ENCODE data around the gene SLC25A41.

The SLC25A41 gene

DNA sequence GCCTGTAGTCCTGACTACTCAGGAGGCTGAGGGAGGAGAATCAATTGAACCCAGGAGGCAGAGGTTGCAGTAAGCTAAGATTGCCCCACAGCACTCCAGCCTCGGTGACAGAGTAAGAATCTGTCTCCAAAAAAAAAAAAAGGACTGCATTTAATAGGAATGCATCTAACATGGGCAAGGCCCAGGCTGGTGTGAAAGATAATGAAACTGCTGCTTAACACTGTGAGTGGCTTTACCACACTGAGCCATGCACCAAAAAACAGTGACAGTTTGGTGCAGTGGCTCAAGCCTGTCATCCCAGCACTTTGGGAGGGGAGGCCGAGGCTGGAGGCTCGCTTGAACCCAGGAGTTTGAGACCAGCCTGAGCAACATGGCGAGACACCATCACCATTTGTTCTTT, 49.2 kb downstream of the SLC25A41 start:
- TF ChIP-seq, protein P1, sequence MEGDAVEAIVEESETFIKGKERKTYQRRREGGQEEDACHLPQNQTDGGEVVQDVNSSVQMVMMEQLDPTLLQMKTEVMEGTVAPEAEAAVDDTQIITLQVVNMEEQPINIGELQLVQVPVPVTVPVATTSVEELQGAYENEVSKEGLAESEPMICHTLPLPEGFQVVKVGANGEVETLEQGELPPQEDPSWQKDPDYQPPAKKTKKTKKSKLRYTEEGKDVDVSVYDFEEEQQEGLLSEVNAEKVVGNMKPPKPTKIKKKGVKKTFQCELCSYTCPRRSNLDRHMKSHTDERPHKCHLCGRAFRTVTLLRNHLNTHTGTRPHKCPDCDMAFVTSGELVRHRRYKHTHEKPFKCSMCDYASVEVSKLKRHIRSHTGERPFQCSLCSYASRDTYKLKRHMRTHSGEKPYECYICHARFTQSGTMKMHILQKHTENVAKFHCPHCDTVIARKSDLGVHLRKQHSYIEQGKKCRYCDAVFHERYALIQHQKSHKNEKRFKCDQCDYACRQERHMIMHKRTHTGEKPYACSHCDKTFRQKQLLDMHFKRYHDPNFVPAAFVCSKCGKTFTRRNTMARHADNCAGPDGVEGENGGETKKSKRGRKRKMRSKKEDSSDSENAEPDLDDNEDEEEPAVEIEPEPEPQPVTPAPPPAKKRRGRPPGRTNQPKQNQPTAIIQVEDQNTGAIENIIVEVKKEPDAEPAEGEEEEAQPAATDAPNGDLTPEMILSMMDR (conservative IDR thresholded peaks at IDR 0.05), result no peak
- TF ChIP-seq ZFX (IDR thresholded peaks at IDR 0.05), result no peak
- H3K27ac ChIP-seq, result no peak overlapping the region

GRCh38 chr19:6383188-6383587, 50.4 kb downstream of the SLC25A41 start:
- no peak overlapping the region for H3K27ac ChIP-seq

DNA sequence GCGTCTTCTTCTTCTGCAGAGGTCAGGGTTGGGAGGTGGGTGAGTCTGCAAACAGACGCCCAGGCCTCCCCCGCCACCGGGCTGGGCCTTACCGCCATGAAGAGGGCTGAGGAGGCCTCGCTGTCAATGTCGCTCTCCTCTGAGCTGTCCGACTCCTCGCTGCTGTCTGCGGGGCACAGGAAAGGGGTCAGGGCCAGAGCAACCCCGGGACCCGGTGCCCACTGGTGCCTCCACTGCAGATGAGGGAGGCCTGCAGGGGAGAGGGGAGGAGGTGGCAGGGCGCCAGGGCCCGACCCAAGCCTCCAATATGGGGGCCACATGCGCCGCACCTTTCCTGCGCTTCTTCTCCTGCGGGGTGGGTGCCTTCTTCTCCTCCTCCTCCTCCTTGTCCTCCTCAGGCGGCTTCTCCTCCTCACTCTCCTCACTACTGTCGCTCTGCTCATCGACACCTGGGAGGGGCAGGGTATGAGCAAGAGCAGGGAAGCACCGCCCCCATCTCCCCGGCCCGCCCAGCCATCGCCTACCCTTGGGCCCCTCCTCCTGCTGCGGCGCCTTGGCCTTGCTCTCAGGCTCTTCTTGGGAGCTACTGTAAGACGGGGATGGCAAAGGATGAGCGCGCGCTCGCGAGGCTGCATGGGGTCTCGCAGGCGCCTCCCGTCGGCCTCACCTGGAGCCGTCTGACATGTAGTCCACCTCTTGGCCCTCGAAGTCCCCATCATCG, 52.4 kb downstream of the SLC25A41 start:
- H3K27ac ChIP-seq, result no peak overlapping the region
- no peak for TF ChIP-seq ZFX (IDR thresholded peaks at IDR 0.05)
- TF ChIP-seq, protein P1 (conservative IDR thresholded peaks at IDR 0.05), result no peak

More at GRCh38 chr19:6383188-6383587, 50.4 kb downstream of the SLC25A41 start:
- TF ChIP-seq ZFX (IDR thresholded peaks at IDR 0.05), result no peak
- TF ChIP-seq, protein P1 (conservative IDR thresholded peaks at IDR 0.05), result no peak

DNA sequence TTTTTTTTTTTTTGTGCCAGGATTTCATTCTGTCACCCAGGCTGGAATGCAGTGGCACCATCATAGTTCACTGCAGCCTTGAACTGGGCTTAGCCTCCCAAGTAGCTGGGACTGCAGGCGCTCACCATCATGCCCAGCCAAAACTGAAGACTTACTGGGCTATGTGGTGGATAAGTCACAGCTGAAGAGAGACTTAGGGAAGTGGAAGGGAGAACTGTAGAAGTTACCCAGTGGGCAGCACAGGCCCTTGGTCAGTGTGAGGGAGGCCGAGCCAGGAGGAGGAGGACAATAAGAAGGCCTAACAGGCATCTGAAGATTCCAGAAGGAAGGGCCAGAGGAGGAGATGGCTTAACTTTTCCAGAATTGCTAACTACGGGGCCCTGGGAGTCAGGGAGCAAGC, 53.8 kb downstream of the SLC25A41 start:
- no peak overlapping the region for H3K27ac ChIP-seq
- TF ChIP-seq ZFX (IDR thresholded peaks at IDR 0.05), result no peak
- TF ChIP-seq, protein P1 (conservative IDR thresholded peaks at IDR 0.05), result no peak

- TF ChIP-seq ZFX (IDR thresholded peaks at IDR 0.05), result no peak
- TF ChIP-seq, protein P1 (conservative IDR thresholded peaks at IDR 0.05), result no peak
- no peak overlapping the region for H3K27ac ChIP-seq
These were observed 55.1 kb downstream of the SLC25A41 start for GRCh38 chr19:6378486-6378885.

DNA sequence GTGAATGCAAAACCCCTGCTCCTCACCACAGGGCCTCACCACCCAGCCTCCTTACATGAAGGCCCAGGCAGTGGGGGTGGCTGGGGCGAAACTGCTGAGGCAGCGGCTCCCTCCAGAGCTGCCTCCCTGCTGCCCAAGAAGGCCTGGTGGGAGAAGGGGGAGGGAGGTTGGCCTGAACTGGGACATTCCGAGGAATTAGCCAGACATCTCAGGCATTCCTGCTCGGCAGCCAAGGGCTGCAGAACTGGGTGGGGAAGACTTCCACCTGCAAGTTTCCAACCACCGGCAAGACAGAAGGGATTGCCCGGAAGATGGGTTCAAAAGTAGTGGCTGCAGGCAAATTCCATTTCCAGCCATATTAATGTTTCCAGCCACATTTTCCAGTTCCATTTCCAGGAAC, 55.5 kb downstream of the SLC25A41 start:
- TF ChIP-seq, protein P1 (conservative IDR thresholded peaks at IDR 0.05), result no peak
- no peak for TF ChIP-seq ZFX (IDR thresholded peaks at IDR 0.05)
- H3K27ac ChIP-seq, result no peak overlapping the region

DNA sequence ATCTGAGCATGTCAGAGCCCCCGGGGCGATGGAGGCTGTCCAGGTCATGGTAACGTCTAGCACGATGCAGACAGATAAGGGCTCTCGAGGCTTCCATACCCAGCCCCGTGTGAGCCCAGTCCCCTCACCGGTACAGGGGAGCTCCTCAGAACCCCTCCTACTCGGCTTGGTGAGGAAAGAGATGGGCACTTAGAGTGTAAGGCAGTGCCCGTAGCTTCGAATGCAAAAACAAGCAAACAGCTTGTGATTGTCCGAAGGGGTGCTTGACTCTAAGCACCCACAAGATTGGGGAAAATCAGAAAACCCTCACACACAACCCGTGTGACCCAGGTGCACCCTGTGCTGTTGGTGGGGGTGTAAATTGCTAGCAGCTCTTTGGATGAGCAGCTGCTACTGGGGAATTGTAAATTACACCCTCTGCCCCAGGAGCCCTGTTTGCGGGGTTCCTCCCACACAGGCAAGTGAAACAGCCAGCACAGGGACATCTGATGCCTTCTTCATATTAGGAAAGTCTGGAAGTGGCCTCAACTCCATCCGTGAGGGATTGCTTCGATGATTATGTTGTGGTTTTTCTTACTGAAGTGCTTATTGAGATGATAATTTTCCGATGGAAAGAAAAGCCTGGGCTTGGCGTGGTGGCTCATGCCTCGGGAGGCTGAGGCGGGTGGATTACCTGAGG, 56.9 kb downstream of the SLC25A41 start:
- TF ChIP-seq, protein P1 (conservative IDR thresholded peaks at IDR 0.05), result no peak
- TF ChIP-seq ZFX (IDR thresholded peaks at IDR 0.05), result no peak
- no peak overlapping the region for H3K27ac ChIP-seq

All from C4-2B (cell line).